WTC11 (cell line): ENCODE results near the gene PROK2. TPM values are rescaled to one million over a fixed set of nuclear protein-coding genes. Genes with fewer than 3 reads are reported as not detected.

Experiments
- ATAC-seq: fragments of 200-7000 bp; cut with Tn5 transposase; 2 replicates; pipeline ENCODE4 v1.10.0; 2021; ENCODE audit warnings: mild to moderate bottlenecking, moderate library complexity
- CTCF ChIA-PET: fragments of 300-600 bp; sonication (Branson Sonifier 250); formaldehyde crosslinking; loops from one replicate; lab custom pipeline; 2021; ENCODE audit warnings: antibody characterized with exemption; lab: Charles Lee
- POLR2A ChIA-PET: fragments of 350-600 bp; sonication (Branson Sonifier 250); formaldehyde crosslinking; loops from one replicate; lab custom pipeline; 2021; ENCODE audit warnings: antibody characterized with exemption; lab: Charles Lee
- DNase-seq: peaks from one replicate; pipeline ENCODE4 v3.0.0; 2021; ENCODE audit warnings: low spot score
- H3K27ac Mint-ChIP-seq: 2 replicates; pipeline ENCODE4 v1.8.0; 2021; ENCODE audit warnings: mixed read lengths
- H3K27me3 Mint-ChIP-seq: 2 replicates; pipeline ENCODE4 v1.8.0; 2021; ENCODE audit warnings: low read depth, mild to moderate bottlenecking, moderate library complexity, mixed read lengths
- H3K36me3 Mint-ChIP-seq: 2 replicates; pipeline ENCODE4 v1.8.0; 2021; ENCODE audit warnings: mixed read lengths
- H3K4me1 Mint-ChIP-seq: 2 replicates; pipeline ENCODE4 v1.8.0; 2022; ENCODE audit warnings: mixed read lengths
- H3K4me3 Mint-ChIP-seq: 2 replicates; pipeline ENCODE4 v1.8.0; 2021; ENCODE audit warnings: mild to moderate bottlenecking, moderate library complexity, mixed read lengths
- H3K9me3 Mint-ChIP-seq: 2 replicates; pipeline ENCODE4 v1.8.0; 2021; ENCODE audit warnings: mixed read lengths
- AR ChIP-seq: fragments of 250-450 bp; sonication (Bioruptor Pico); IDR thresholded peaks from 2 replicates; pipeline ENCODE4 v1.9.0; 2021; ENCODE audit warnings: mild to moderate bottlenecking
- ATF6 ChIP-seq: sonication (generic); formaldehyde crosslinking; IDR thresholded peaks from 2 replicates; pipeline ENCODE4 v1.8.1; 2023; ENCODE audit warnings: mild to moderate bottlenecking, missing genetic modification reagents
- CTCF ChIP-seq: fragments of 200-600 bp; IDR thresholded peaks from 2 replicates; pipeline ENCODE4 v1.8.0; 2022; ENCODE audit warnings: antibody characterized with exemption
- E2F1 ChIP-seq: sonication (generic); formaldehyde crosslinking; IDR thresholded peaks from 2 replicates; pipeline ENCODE4 v1.8.0; 2022; ENCODE audit warnings: mild to moderate bottlenecking, missing genetic modification reagents
- GABPB1 ChIP-seq: sonication (generic); formaldehyde crosslinking; IDR thresholded peaks from 2 replicates; pipeline ENCODE4 v1.8.1; 2023; ENCODE audit warnings: mild to moderate bottlenecking, missing genetic modification reagents
- GTF2I ChIP-seq: fragments of 250-450 bp; sonication (Bioruptor Pico); conservative IDR thresholded peaks from 2 replicates; pipeline ENCODE4 v1.4.0; 2021; ENCODE audit warnings: mild to moderate bottlenecking
- HMGXB4 ChIP-seq: sonication (generic); formaldehyde crosslinking; IDR thresholded peaks from 2 replicates; pipeline ENCODE4 v1.8.1; 2023; ENCODE audit warnings: mild to moderate bottlenecking, moderate library complexity, missing genetic modification reagents
- MAX ChIP-seq: sonication (generic); formaldehyde crosslinking; IDR thresholded peaks from 2 replicates; pipeline ENCODE4 v1.8.0; 2022; ENCODE audit warnings: mild to moderate bottlenecking, missing genetic modification reagents
- MXD4 ChIP-seq: fragments of 250-450 bp; sonication (Bioruptor Pico); IDR thresholded peaks from 2 replicates; pipeline ENCODE4 v1.8.0; 2021; ENCODE audit warnings: mild to moderate bottlenecking, moderate library complexity, borderline replicate concordance
- OVOL2 ChIP-seq: fragments of 250-450 bp; sonication (Bioruptor Pico); IDR thresholded peaks from 2 replicates; pipeline ENCODE4 v1.9.0; 2021; ENCODE audit warnings: mild to moderate bottlenecking, borderline replicate concordance
- RELA ChIP-seq: sonication (generic); formaldehyde crosslinking; IDR thresholded peaks from 2 replicates; pipeline ENCODE4 v1.8.1; 2022; ENCODE audit warnings: missing genetic modification reagents, mild to moderate bottlenecking, borderline replicate concordance
- SOX15 ChIP-seq: fragments of 250-450 bp; sonication (Bioruptor Pico); IDR thresholded peaks from 2 replicates; pipeline ENCODE4 v1.9.0; 2021; ENCODE audit warnings: mild to moderate bottlenecking
- TCF7 ChIP-seq: sonication (generic); formaldehyde crosslinking; IDR thresholded peaks from 2 replicates; pipeline ENCODE4 v1.8.0; 2022; ENCODE audit warnings: mild to moderate bottlenecking, low read depth, missing genetic modification reagents, moderate library complexity
- TEAD4 ChIP-seq: sonication (generic); formaldehyde crosslinking; IDR thresholded peaks from 2 replicates; pipeline ENCODE4 v1.8.0; 2022; ENCODE audit warnings: mild to moderate bottlenecking, missing genetic modification reagents
- USF1 ChIP-seq: sonication (generic); formaldehyde crosslinking; IDR thresholded peaks from 2 replicates; pipeline ENCODE4 v1.8.0; 2022; ENCODE audit warnings: mild to moderate bottlenecking, missing genetic modification reagents
- ZBTB43 ChIP-seq: sonication (generic); formaldehyde crosslinking; IDR thresholded peaks from 2 replicates; pipeline ENCODE4 v1.8.1; 2023; ENCODE audit warnings: mild to moderate bottlenecking, missing genetic modification reagents
- ZNF232 ChIP-seq: sonication (generic); formaldehyde crosslinking; IDR thresholded peaks from 2 replicates; pipeline ENCODE4 v1.8.0; 2022; ENCODE audit warnings: mild to moderate bottlenecking, missing genetic modification reagents
- ZNF425 ChIP-seq: fragments of 250-450 bp; sonication (Bioruptor Pico); conservative IDR thresholded peaks from 2 replicates; pipeline ENCODE4 v1.9.0; 2021; ENCODE audit warnings: mild to moderate bottlenecking
- total RNA-seq: library from RNA; stranded (reverse); gene quantifications from 3 replicates; pipeline ENCODE4 v1.2.3, GENCODE V29; 2021

Gene PROK2
- total RNA-seq, 1 experiment from 2014 or later = 0.92 TPM

GRCh38 chr3:71816767-71817156 lies 31.8 kb upstream of the PROK2 start (continued):
- TF ChIP-seq ATF6 (CRISPR knock-in tag) (no peak), USF1 (no peak), OVOL2 (CRISPR knock-in tag) (no peak), SOX15 (CRISPR knock-in tag) (no peak), ZBTB43 (CRISPR knock-in tag) (no peak), E2F1 (no peak), TCF7 (CRISPR knock-in tag) (no peak), MXD4 (CRISPR knock-in tag) (no peak)
- TF ChIP-seq, all 79 proteins: peak for 0

- no peak for ATAC-seq
- ChIA-PET POLR2A (no interaction called here), CTCF (interaction anchor here (0.6 to 2.7 kb wide), 3 partner anchors 65 to 1549 kb away, joined by 3 to 9 read pairs (median 4); no protein-coding TSS in a partner anchor)
- Mint-ChIP-seq H3K9me3 (no peaks in the 10 kb centered on the region), H3K4me3 (no peak overlapping the region), H3K36me3 (no peaks in the 10 kb centered on the region), H3K27ac (no peak overlapping the region), H3K4me1 (peaks cover 23% of the 10 kb centered on the region), H3K27me3 (peaks cover 90% of the 10 kb centered on the region)
- no peak for DNase-seq
- TF ChIP-seq GTF2I (CRISPR knock-in tag) (no peak), ZBTB43 (CRISPR knock-in tag) (no peak), MAX (CRISPR knock-in tag) (no peak), TEAD4 (CRISPR knock-in tag) (no peak), ZNF425 (no peak), GABPB1 (CRISPR knock-in tag) (no peak), RELA (CRISPR knock-in tag) (no peak), AR (CRISPR knock-in tag) (no peak), HMGXB4 (CRISPR knock-in tag) (no peak), ZNF232 (no peak), CTCF (no peak)
Observed at GRCh38 chr3:71815340-71816067, 30.6 kb upstream of the PROK2 start.
